Esophagus muscularis mucosa (tissue), 3 donors: Measurements from ENCODE around the gene SPATA46.

Experiments used
- POLR2A ChIP-seq: fragments of 450-650 bp; IDR thresholded peaks from one replicate; pipeline ENCODE4 v1.6.1; 2017; ENCODE audit warnings: antibody characterized with exemption, moderate library complexity, mild to moderate bottlenecking, low read depth
- TF ChIP-seq, protein P1 (sequence below), 3 experiments: fragments of 200-600 bp in 2 of 3; fragments of 450-650 bp in 1 of 3; sonication (generic) in 2 of 3; IDR thresholded peaks; one replicate each; pipeline ENCODE4 v1.5.1; 2017 to 2019; ENCODE audit warnings: antibody characterized with exemption in 3 of 3, mild to moderate bottlenecking in 2 of 3, moderate library complexity in 1 of 3

DNA sequence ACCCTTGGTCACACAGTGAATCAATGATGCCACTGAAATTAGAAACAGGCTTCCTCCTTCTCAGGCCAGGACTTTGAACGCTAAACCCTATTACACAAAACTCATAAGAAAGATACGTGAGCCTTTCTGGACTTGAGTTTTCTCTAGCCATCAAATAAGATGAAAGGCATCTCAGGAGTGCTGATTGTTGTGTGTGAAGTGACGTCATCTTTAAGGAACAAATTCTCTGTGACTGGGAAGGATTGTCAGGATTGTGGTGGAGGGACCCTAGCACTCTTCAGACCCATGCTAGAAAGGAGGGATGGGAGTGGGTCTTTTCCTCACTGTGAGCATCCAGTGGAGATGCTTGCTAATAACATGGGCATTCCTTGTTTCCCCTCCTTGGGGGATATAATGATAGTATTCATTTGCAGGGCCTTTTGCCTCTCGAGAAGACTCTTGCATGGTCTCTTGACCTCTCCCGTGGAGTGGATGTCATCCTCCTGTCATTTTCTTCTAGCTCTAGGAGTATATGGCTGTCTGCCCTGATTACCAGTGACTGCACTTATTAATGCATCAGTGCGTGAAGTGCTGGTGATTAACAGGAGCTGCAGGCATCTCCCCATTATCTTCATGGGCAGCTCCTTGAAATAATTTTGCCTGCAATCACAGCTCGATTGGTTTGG, 39.9 kb downstream of the SPATA46 start:
- TF ChIP-seq POLR2A: no peak
- TF ChIP-seq, protein P1, sequence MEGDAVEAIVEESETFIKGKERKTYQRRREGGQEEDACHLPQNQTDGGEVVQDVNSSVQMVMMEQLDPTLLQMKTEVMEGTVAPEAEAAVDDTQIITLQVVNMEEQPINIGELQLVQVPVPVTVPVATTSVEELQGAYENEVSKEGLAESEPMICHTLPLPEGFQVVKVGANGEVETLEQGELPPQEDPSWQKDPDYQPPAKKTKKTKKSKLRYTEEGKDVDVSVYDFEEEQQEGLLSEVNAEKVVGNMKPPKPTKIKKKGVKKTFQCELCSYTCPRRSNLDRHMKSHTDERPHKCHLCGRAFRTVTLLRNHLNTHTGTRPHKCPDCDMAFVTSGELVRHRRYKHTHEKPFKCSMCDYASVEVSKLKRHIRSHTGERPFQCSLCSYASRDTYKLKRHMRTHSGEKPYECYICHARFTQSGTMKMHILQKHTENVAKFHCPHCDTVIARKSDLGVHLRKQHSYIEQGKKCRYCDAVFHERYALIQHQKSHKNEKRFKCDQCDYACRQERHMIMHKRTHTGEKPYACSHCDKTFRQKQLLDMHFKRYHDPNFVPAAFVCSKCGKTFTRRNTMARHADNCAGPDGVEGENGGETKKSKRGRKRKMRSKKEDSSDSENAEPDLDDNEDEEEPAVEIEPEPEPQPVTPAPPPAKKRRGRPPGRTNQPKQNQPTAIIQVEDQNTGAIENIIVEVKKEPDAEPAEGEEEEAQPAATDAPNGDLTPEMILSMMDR (IDR thresholded peaks at IDR 0.05): no peak
